ENCODE data around the gene KRTAP9-6. TPM values are rescaled to one million over a fixed set of nuclear protein-coding genes. Genes with fewer than 3 reads are reported as not detected.

KRTAP9-6 gene
- total RNA-seq, 1 experiment from 2014 or later: not detected

DNA sequence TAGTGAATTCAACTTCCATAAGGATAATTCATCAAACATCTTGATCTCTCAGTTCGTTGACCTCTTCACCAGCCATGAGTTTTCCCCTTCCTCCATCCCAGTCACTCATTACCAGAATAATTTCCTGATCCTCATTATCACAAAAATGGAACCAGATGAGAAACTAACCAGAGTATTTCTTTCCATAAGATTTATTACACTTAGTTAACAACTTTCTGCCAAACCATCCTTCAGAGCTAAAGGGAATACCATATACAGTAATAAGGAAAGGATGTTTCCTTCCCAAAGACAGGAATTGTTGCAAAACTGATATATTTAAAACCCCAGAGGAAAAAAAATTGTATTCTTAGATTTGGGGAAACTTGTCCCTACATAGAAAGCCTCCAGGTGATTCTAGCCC lies 28.8 kb downstream of the KRTAP9-6 start:
- DNase-seq (ENCODE audit: low read depth in 1 of 2, low spot score in 2 of 2): no peak
- H3K36me3 ChIP-seq: no peaks in the 10 kb centered on the region
- H3K9me3 ChIP-seq (replicated peaks): no peaks in the 10 kb centered on the region
- H3K27ac ChIP-seq: no peak overlapping the region
- no peaks in the 10 kb centered on the region for H3K4me1 ChIP-seq (replicated peaks)
- no peak overlapping the region for H3K4me3 ChIP-seq
- H3K27me3 ChIP-seq (replicated peaks): no peaks in the 10 kb centered on the region

DNA sequence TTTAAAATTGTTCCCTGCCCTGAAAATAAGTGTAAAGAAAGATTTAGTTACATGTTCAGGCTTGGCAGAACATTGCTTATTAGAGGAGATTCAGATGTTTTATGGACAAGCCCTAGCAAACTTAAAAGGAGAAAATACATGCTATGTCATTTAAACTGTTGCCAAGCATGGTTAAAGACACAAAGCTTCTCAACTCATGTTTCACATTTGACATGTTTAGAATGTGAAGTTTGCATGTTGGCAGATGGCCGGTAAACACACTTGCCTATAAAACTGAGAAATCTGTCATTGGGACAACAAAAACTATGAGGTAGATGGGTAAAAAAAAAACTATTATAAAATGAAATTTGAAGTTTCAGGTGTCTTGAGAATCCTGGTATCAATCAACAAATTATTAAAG lies 31.7 kb downstream of the KRTAP9-6 start:
- Histone ChIP-seq H3K9me3 (replicated peaks) (no peaks in the 10 kb centered on the region), H3K4me3 (no peak overlapping the region), H3K27ac (no peak overlapping the region), H3K27me3 (replicated peaks) (no peaks in the 10 kb centered on the region), H3K4me1 (replicated peaks) (no peaks in the 10 kb centered on the region), H3K36me3 (no peaks in the 10 kb centered on the region)
- DNase-seq (ENCODE audit: low read depth in 1 of 2, low spot score in 2 of 2): no peak

DNA sequence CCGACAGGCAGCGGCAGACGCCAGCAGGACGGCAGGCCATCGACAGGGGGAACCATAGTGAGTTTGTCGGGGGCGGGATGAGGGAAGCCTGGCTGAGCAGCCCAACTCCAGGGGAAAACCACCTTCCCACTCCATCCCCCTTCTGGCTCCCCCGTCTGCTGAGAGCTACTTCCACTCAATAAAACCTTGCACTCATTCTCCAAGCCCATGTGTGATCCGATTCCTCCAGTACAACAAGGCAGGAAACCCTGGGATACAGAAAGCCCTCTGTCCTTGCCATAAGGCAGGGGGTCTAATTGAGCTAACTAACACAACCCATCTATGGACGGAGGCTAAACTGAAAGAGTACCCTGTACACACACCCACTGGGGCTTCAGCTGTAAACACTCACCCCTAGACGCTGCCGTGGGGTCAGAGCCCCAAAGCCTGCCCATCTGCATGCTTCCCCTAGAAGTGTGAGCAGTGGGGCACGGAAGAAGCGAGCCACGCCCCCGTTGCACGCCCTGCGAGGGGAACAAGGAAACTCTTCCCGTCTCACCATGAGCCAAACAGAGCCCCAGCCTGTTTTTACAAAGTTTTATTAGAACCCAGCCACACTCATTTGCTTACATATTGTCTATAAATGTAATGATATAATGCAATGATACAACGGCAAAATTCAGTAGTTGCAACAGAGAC lies 33.4 kb downstream of the KRTAP9-6 start:
- Histone ChIP-seq H3K36me3 (no peaks in the 10 kb centered on the region), H3K27me3 (replicated peaks) (no peaks in the 10 kb centered on the region)

DNA sequence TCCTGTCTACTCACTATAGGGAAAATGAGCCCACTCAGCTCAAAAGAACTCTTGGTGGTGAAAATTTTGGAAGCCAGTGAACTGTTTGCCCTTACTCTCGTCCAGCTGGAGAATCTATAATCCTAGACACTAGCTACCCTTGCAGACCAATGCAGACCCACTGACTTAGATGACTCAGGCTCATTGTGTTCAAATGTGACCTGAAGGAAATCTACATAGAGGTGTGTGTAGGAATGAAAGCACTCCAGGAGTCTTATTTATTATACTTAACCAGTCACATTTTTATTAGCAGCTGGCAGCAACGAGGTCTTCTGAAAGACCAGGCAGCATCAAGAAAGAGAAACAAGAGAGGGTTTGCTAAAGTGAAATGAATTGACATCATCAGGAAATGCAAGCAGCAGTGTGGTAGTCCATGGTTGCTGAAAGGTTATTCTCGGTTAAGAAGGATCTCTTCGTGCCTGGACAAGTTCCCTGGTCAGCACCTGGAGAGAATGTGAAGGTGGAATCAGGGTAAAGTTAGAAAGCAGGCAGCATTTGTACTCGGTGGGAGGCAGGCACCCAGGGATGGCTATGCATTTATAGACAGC lies 36.1 kb downstream of the KRTAP9-6 start:
- Histone ChIP-seq H3K4me3 (no peak overlapping the region), H3K27me3 (replicated peaks) (no peaks in the 10 kb centered on the region), H3K36me3 (no peaks in the 10 kb centered on the region), H3K27ac (no peak overlapping the region), H3K9me3 (replicated peaks) (no peaks in the 10 kb centered on the region), H3K4me1 (replicated peaks) (no peaks in the 10 kb centered on the region)
- DNase-seq (ENCODE audit: low read depth in 1 of 2, low spot score in 2 of 2): no peak

More for the DNA sequence above, 33.4 kb downstream of the KRTAP9-6 start:
- H3K4me3 ChIP-seq: no peak overlapping the region
- H3K4me1 ChIP-seq (replicated peaks): no peaks in the 10 kb centered on the region
- no peaks in the 10 kb centered on the region for H3K9me3 ChIP-seq (replicated peaks)
- DNase-seq (ENCODE audit: low read depth in 1 of 2, low spot score in 2 of 2): no peak
- H3K27ac ChIP-seq: no peak overlapping the region

DNA sequence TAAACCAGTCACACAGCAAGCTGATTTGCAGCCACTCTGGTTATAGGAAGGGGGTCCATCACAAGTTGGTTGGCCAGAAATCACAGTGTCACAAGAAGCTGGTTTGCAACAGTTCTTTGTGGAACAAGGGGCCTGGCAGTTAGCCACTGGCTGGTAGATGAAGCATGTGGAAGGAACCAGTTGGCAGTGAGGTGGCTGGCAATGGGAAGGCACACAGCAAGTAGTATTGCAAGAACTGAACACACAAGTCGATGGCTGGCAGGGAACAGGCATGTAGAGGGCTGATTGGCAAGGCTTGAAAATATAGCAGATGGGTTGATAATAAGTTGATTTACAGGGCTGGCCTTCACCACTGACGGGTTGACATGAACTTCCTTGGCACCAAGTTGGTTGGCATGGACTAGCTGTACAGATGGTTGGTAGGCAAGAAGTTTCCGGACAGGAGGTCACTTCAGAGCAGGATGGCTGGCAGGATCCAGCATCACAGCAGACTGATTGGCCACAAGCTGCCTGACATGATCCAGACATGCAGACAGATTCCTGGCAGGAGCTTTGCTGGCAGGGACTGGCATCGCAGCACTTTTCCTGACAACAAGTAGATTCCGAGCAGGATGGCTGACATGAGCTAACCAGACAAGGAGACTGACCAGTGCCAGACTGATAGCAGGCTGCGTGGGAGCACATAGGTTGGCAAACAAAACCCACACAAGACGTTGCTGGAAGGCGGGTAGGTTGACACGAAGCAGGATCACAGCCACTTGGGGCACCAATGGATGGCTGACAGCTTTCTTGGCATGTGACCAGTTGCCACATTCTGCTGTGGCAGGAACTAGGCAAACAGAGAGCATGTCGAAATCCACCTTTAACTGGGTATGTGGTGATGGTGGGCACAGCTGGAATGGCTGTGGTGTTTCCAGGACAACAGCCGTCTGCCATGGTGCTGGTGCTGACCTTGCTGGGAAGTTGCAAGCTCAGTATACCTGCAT lies 37.0 kb downstream of the KRTAP9-6 start, which contains the start of gene KRTAP29-1:
KRTAP29-1 (minus strand) TSS at position 936 of the 986 bp plus-strand sequence; CDS start at position 936, 0 bp downstream.
- H3K36me3 ChIP-seq: no peaks in the 10 kb centered on the region
- 0 out of 2 replicates have a peak, but pooled peaks cover 3% of the 10 kb centered on the region for H3K4me1 ChIP-seq (replicated peaks)
- no peak for DNase-seq (ENCODE audit: low read depth in 1 of 2, low spot score in 2 of 2)
- no peak within 1 kb of the TSS for H3K4me3 ChIP-seq
- H3K9me3 ChIP-seq (replicated peaks): no peaks in the 10 kb centered on the region
- H3K27me3 ChIP-seq (replicated peaks): no peaks in the 10 kb centered on the region
- H3K27ac ChIP-seq: no peak within 1 kb of the TSS

DNA sequence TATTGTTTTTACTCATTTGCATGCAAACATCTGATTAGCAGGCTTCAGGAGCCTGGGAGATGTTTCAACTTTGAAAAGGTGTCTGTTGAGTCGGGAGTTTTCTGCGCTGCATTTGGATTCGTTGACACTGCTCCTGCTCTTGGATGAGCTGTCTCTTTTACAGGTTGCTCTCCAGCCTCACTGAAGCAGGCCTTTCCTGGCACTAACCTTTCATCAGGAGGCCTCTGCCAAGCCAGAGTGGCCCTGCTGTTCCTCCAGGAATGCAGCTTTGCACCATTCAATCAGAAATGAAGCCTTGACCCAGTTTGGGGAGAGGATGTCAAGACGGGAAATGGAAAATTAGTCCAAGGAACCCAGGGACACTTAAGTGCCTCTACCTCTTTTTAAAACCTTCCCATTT lies 37.8 kb downstream of the KRTAP9-6 start:
- H3K9me3 ChIP-seq (replicated peaks): no peaks in the 10 kb centered on the region
- H3K27ac ChIP-seq: no peak overlapping the region
- no peak overlapping the region for H3K4me3 ChIP-seq
- no peaks in the 10 kb centered on the region for H3K36me3 ChIP-seq
- DNase-seq (ENCODE audit: low read depth in 1 of 2, low spot score in 2 of 2): no peak
- H3K4me1 ChIP-seq (replicated peaks): 0 out of 2 replicates have a peak, but pooled peaks cover 3% of the 10 kb centered on the region
- no peaks in the 10 kb centered on the region for H3K27me3 ChIP-seq (replicated peaks)

DNA sequence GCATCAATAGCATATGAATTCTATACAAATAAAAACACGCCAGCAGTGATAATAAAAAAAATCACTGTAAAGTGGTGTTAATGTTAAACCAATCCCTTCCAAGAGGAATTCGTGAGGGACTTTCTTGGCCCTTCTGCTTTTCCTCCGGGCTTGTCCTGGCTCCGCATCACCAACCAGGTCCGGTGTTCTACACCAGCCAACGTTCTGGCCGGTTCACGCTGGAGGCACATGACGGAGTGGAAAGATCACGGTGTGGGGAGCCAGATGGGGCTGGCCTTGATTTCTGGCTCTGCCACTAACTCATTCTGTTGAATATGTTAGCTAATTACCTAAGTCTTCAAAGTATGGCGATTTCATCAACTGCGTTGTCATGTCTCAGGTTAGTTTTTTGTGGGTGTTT lies 38.9 kb downstream of the KRTAP9-6 start:
- Histone ChIP-seq H3K36me3 (no peaks in the 10 kb centered on the region), H3K9me3 (replicated peaks) (no peaks in the 10 kb centered on the region), H3K27me3 (replicated peaks) (no peaks in the 10 kb centered on the region), H3K4me1 (replicated peaks) (peaks cover 9% of the 10 kb centered on the region; the same call in 1 of the 2 replicates), H3K4me3 (no peak overlapping the region), H3K27ac (no peak overlapping the region)
- DNase-seq (ENCODE audit: low read depth in 1 of 2, low spot score in 2 of 2): no peak

DNA sequence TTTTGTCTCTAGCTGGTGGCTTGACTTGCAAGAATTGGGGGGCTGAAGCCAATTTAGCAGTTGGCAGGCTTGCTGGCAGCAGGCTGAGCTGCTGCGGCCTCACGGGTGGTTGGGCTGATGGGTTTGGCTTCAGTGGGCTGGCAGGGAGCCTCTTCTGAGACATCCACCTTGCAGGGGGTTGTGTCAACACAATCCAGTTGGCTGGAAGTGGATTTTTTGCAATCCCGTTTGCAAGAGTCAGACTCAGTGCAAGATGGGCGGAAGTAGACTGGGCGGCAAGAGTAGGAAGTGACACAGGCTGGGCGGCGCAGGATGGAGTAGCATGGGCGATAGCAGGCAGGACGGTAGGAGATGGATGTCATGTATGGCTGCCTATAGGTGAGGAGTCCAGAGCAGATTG lies 42.5 kb downstream of the KRTAP9-6 start:
- no peaks in the 10 kb centered on the region for H3K36me3 ChIP-seq
- DNase-seq (ENCODE audit: low read depth in 1 of 2, low spot score in 2 of 2): no peak
- no peak overlapping the region for H3K4me3 ChIP-seq
- H3K4me1 ChIP-seq (replicated peaks): peaks cover 9% of the 10 kb centered on the region; the same call in 1 of the 2 replicates
- no peaks in the 10 kb centered on the region for H3K27me3 ChIP-seq (replicated peaks)
- H3K27ac ChIP-seq: no peak overlapping the region
- H3K9me3 ChIP-seq (replicated peaks): no peaks in the 10 kb centered on the region

DNA sequence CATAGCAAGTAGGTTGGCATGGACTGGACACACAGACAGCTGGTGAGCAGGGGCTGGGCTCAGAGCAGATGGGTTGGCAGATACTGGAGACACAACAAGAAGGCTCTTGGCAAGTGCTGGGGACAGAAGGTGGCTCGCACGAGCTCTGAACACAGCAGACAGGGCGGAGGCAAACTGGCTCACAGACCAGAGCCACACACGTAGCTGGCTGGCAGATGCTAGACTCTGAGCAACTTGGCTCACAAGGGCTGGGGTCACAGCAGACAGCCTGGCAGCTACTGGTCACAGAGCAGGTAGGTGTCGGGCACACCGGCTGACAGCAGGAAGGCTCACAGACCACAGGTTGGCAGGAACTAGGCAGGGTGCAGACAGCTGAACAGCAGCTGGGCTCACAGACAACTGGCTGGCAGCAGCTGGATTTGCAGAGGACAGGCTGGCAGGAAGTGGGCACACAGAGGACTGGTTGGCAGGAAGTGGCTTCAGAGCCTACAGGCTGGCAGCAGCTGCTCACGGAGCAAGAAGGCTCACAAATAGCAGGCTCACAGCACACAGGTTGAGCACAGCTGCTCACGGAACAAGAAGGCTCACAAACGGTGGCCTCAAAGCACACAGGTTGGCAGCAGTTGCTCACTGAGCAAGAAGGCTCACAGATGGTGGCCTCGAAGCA lies 43.2 kb downstream of the KRTAP9-6 start:
- no peaks in the 10 kb centered on the region for H3K27me3 ChIP-seq (replicated peaks)
- no peak for DNase-seq (ENCODE audit: low read depth in 1 of 2, low spot score in 2 of 2)
- no peaks in the 10 kb centered on the region for H3K36me3 ChIP-seq
- H3K9me3 ChIP-seq (replicated peaks): no peaks in the 10 kb centered on the region
- no peak overlapping the region for H3K27ac ChIP-seq
- no peak overlapping the region for H3K4me3 ChIP-seq
- peaks cover 9% of the 10 kb centered on the region; the same call in 1 of the 2 replicates for H3K4me1 ChIP-seq (replicated peaks)

DNA sequence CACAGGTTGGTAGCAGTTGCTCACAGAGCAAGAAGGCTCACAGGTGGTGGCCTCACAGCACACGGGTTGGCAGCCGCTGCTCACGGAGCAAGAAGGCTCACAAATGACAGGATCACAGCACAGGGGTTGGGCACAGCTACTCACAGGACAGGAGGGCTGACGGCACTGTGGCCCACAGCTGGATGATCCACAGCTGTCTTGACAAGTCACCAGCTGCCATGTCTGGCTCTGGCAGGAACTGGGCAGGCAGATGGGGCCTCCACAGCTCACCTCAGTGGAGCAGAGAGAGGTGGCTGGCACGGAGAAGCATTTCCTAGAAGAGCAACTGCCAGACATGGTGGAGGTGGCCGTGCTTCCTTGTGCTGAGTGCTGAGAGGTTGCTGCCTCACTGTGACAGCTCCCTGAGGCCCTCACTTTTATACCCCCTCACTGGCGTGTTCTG lies 43.8 kb downstream of the KRTAP9-6 start, which contains the start of gene KRTAP16-1:
KRTAP16-1 (minus strand) TSS at position 392 of the 442 bp plus-strand sequence; CDS start at position 336, 56 bp downstream.
- Histone ChIP-seq H3K27me3 (replicated peaks) (no peaks in the 10 kb centered on the region), H3K9me3 (replicated peaks) (no peaks in the 10 kb centered on the region), H3K4me3 (no peak within 1 kb of the TSS), H3K4me1 (replicated peaks) (peaks cover 9% of the 10 kb centered on the region; the same call in 1 of the 2 replicates), H3K36me3 (no peaks in the 10 kb centered on the region), H3K27ac (no peak within 1 kb of the TSS)
- no peak for DNase-seq (ENCODE audit: low read depth in 1 of 2, low spot score in 2 of 2)

DNA sequence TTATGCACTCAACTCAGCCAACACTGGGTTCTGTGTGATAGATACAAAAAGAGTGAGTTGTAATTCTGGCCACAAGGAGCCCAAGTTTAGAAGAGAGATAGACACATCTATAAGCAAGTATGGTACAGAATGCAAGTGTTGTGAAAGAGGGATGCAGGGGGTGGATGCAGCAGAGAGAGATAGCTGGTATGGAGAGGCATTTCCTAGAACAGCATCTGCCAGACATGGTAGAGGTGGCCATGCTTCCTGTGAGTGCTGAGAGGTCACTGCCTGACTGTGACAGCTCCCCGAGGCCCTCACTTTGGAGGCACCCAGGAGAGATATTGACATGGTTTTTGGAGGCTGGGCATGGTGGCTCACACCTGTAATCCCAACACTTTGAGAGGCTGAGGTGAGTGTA lies 45.9 kb downstream of the KRTAP9-6 start:
- Histone ChIP-seq H3K4me3 (no peak overlapping the region), H3K9me3 (replicated peaks) (no peaks in the 10 kb centered on the region), H3K36me3 (no peaks in the 10 kb centered on the region), H3K27ac (no peak overlapping the region), H3K4me1 (replicated peaks) (peaks cover 9% of the 10 kb centered on the region; the same call in 1 of the 2 replicates), H3K27me3 (replicated peaks) (no peaks in the 10 kb centered on the region)
- no peak for DNase-seq (ENCODE audit: low read depth in 1 of 2, low spot score in 2 of 2)

DNA sequence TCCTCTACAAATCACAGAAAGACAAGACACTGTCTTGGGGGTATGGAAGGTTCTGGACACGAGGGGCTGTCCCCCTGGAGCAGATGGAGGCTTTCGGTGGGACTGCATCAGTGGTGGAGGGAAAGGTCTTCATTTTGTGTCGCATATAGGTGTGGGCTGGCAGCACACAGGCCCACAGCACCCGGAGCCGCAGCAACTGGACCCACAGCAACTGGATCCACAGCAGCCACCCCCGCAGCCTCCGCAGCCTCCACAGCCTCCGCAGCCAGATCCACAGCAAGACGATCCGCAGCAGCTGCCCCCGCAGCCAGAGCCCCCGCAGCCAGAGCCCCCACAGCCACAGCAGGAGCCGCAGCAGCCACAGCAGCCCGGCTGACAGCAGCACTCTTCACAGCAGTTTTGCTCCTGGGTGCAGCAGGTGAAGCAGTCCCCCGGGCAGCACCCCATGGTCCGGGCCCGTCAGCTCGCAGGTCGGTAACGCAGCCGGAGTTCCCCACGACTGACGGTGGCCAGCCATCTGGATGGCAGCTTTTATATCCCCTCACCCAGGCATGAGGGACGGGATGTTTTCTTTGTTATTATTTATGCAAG lies 50.1 kb downstream of the KRTAP9-6 start, which contains the start of gene KRTAP17-1:
KRTAP17-1 (minus strand) TSS at position 507 of the 591 bp plus-strand sequence; CDS start at position 447, 60 bp downstream.
- no peaks in the 10 kb centered on the region for H3K27me3 ChIP-seq (replicated peaks)
- H3K9me3 ChIP-seq (replicated peaks): 0 out of 2 replicates have a peak, but pooled peaks cover 2% of the 10 kb centered on the region
- no peaks in the 10 kb centered on the region for H3K36me3 ChIP-seq
- H3K4me1 ChIP-seq (replicated peaks): no peaks in the 10 kb centered on the region
- no peak within 1 kb of the TSS for H3K4me3 ChIP-seq
- H3K27ac ChIP-seq: no peak within 1 kb of the TSS
- no peak for DNase-seq (ENCODE audit: low read depth in 1 of 2, low spot score in 2 of 2)

All from SJSA1 (cell line).